HK-2 (cell line): ENCODE results near the gene SCART1.
"Not testable (repeated sequence)": the region's sequence is repeated elsewhere in the genome, so short reads cannot be mapped to it uniquely, and the experiment has no call there.

Source experiments
- DNase-seq: peaks from one replicate; pipeline ENCODE4 v3.0.0-alpha.2; 2018; ENCODE audit not compliant: unreplicated experiment

SCART1 gene

GRCh38 chr10:133453516-133454203 is at the start of gene SCART1:
SCART1 (plus strand) TSS chr10:133453945; CDS start chr10:133453998, 53 bp downstream.
- DNase-seq: no peak

DNA sequence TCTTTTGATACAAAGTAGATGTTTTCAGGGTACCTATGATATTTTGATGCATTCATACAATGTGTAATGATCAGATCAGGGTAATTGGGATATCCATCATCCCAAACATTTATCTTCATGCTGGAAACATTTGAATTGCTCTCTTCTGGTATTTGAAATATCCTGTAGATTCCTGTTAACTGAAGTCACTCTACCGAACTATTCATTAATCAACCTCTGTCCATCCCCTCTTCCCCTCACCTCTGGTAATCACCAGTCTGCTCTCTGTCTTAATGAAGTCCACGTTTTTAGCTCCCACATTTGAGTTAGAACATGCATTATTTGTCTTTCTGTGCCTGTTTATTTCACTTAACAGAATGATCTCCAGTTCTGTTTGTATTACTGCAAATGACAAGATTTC is 48.5 kb upstream of the SCART1 start:
- DNase-seq: no peak

- no peak for DNase-seq
These were observed 47.8 kb upstream of the SCART1 start for GRCh38 chr10:133405844-133406527.

DNA sequence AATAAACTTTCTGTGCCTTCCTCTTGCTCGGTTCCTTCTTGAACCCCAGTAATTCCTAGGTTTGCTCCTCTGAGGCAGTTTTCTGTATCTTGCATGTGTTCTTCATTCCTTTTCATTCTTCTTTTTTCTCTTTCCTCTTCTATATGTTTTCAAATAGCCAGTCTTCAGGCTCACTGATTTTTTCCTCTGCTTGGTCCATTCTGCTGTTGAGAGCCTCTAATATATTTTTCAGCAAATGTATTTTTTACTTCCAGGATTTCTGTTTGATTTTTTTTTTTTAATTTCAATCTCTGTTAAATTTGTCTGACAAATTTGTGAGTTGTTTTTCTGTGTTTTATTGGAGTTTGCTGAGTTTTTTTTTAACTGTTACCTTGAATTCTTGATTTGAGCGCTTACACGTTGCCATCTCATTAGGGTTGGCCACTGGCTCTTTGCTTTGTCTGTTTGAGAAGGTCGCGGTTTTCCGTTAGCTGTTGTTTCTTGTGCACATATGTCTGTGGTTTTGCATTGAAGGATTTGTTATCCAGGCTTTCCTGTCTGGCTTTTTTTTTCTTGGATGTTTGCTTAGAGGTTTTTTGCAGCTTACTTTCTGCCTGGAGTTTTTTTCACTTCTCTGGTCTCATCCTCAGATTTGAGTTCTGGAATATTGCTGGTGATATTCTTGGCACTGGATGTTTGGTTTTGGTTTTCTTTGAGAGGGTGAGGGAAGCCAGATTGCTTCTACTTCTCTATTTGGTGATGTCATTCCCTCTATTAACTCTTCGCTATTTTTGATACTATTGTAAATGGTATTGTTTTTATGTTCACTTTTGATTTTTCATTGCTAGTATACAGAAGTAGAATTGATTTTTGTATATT is 42.0 kb upstream of the SCART1 start:
- no peak for DNase-seq

DNA sequence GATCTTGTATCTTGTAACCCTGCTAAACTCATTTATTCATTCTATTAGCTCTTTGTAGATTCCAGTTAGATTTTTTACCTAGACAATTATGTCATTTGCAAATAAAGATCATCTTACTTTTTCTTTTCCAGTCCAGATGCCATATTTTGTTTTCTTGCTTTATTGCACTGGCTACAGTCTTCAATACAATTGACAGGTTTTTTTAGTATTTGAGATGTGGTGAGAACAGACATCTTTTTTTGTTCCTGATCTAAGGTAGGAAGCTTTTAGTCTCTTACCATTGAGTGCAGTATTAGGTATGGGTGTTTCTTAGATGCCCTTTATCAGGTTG is 41.4 kb upstream of the SCART1 start:
- no peak for DNase-seq

DNA sequence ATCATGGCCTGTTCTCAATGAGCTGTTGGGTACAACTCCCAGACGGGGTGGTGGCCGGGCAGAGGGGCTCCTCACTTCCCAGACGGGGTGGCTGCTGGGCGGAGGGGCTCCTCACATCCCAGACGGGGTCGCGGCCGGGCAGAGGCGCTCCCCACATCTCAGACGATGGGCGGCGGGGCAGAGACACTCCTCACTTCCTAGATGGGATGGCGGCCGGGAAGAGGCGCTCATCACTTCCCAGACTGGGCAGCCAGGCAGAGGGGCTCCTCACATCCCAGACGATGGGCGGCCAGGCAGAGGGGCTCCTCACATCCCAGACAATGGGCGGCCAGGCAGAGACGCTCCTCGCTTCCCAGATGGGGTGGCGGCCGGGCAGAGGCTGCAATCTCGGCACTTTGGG is 39.3 kb upstream of the SCART1 start:
- DNase-seq: not testable (repeated sequence)

- DNase-seq: no peak
These were observed 38.0 kb upstream of the SCART1 start for GRCh38 chr10:133415752-133416151.

DNA sequence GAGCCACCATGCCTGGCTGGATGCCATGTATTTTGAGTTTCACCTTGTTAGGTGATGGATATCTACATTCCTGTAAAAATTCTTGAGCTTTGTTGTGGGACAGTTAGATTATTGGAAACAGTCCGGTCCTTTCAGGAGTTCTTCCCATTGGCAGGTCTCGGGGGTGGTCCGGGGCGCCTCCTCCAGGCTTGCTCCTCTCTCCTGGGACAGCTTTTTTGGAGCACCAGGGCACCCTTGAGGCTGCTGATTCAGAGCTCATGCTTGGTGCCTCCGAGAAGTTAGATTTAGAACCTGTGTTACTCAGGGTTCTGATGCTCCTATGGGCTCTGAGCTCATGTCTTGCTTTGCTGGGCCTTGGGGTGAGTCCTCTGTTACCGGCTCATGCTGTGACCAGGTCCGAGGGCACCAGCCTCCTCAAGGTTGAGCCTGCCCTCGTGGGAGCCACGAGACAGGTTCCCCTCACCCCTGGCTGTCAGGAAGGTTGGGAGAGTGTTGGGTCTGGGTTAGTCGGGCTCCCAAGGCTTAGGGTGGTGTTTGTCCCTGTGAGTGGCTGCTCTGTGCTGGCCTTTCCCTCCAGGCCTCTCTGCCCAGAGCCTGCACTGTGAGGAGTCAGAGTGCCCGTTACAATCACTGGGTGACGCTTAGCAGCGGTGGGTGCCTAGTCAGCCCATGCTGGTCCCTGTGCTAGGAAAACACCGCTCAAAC is 35.3 kb upstream of the SCART1 start:
- no peak for DNase-seq

DNA sequence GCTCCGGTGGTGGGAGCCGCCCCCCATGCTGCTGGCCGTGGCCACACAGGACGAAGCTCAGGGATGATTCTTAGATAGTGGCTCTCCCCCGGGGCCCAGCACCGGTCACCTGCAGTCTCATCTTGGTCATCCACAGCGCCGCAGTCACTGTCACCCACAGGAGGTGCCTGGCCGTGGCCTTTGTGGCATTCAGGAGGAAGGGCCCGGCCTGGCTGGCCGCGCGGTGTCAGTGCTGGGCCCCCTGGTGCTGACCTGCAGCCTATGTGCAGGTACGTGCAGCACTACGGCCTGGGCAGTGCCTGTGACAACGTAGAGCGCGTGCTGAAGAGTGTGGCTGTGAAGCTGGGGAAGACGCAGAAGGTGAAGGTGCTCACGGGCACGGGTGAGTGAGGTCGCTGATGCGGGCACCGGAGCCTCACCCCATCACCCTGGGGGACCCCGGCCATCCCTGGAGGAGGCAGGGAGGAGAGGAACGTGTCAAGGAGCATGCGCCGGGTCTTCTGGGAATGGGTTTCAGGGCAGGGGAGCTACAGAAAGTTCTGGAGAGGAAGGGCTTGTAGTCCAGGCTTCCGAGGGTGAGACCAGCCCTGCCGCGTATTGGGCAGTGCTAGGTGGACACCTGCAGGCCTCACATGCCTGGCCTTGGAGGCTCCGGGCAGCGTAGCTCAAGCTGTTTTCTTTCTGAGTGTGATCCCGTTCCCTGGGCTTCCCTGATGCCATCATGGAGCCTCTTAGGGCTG is 34.4 kb upstream of the SCART1 start:
- no peak for DNase-seq

GRCh38 chr10:133420028-133420427 is 33.7 kb upstream of the SCART1 start:
- DNase-seq: no peak

- no peak for DNase-seq
These were observed 33.2 kb upstream of the SCART1 start for GRCh38 chr10:133420579-133420978.

- DNase-seq: no peak
These were observed 32.2 kb upstream of the SCART1 start for GRCh38 chr10:133421336-133422222.

DNA sequence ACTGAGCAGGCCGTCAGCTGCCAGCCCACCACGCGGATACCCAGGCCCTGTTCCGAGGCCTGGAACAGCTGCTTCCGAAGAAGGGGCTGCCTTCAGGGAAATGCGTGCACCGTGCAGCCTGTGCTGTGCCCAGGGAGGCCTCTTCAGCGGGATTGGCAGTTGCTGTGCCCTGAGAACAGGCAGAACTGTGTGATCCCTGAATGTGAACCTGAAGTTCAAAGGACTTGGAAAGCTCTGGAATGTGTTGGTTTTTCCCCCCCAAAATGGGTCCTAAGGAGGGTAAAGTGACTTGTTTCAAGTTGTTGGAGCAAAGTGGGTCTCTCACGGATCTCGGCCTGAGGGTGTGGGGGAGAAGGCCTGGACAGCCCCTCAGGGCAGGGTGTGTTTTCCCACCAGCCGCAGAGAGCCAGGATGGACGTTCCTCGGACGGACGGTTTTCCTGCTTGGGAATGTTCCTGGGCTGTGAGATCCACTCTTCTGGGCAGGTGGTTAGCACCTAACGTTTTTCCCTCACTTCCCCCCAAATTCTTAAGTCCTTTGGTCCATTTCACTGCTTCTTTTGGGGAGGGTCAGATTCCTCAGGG is 31.4 kb upstream of the SCART1 start:
- DNase-seq: no peak

DNA sequence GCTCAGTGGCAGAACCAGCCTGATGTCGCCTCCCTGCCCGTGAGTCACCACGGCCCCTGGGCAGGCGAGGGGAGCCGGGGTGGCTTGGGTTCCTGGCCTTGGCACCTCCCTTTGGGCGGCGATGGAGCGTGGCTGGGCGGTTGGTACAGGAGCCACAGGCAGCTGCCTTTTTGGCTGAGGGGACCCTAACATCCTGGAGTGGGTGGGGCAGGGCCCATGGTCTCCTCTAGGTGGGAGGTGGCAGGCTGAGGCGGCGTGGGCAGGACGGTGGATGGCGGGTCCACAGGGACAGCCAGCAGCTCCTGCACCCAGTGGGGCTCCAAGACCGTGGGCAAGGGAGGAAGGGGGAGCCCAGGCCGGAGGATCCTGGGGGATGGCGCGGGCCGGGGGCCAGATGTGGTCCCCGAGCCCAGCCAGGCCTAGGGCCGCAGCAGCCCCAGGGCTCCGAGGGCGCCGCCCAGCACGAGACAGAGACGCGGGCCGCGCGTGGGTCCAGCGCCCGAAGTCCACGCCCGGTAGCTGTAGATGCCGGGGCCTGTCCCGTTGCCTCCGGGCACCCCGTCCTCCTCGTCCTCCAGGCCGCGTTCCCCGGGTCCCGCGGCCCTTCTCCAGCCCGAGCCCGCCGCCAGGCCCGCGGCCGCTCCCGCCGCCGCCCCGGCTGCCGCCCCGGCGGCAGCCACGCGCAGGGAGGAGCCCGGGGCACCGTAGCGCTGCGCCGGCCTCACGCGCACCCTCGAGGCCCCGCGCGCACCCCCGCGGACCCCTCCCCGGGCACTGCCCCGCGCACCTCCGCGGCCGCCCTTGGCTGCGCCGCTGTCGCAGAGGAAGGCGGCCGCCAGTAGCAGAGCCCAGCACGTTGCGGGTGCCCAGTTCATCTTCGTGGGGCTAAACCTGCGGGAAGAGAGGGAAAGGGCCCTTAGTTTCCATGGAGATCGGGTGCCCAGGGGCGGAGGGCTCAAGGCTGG is 30.7 kb upstream of the SCART1 start:
- DNase-seq: no peak

DNA sequence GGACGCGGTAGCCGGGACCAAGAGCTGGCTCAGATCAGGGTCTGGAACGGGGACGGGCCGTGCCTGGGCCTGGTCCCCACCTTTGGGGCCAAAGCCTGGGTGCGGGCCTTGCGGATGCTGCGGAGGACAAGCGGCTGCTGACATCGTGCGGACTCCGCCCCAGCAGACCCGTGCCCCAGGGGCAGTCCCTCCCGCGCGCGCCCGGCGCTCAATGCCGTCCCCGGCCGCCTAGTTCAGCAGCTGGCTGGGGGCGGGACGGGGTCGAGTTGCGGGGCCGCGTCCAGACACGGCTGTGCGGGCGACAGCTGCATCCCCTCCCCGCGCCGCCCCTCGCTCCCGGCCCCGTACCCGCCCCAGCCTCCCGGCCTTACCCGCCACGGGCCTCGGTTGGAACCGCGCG is 29.6 kb upstream of the SCART1 start:
- DNase-seq: not testable (repeated sequence)

GRCh38 chr10:133424601-133425000 is 29.1 kb upstream of the SCART1 start, which contains the start of gene SPRN:
SPRN (minus strand) TSS chr10:133424625; CDS start chr10:133423681, 944 bp downstream.
- not testable (repeated sequence) for DNase-seq

DNA sequence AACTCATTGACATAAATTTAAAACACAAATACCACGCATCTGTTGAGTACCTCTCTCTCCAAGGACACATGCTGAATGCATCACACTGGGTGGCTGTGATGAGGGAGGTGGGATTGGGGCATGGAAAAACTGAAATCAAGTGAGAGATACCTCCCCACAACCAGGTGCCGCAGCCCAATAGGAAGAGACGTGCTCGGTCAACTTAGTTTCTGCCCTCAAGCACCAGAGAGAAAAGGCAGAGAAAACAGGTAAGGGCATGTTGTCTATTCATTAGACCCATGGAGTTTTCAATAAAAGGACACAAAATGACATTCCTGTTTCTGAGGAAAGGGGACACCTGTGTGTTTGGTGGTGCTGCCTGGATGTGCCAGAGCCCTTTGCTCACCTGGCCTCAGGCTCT is 24.2 kb upstream of the SCART1 start:
- not testable (repeated sequence) for DNase-seq

GRCh38 chr10:133431888-133432613 is 21.7 kb upstream of the SCART1 start:
- DNase-seq: not testable (repeated sequence)
